ENCODE data around the gene ALDH3B1.

Gene ALDH3B1

GRCh38 chr11:68064926-68065325 is 54.8 kb downstream of the ALDH3B1 start (continued):
- no peak for TF ChIP-seq ZNF341 (tag by site-specific recombination; IDR thresholded peaks at IDR 0.05; ENCODE audit: low read depth)
- no peak for TF ChIP-seq ZNF658 (tag by site-specific recombination; IDR thresholded peaks at IDR 0.05)
- no peak for TF ChIP-seq ZNF10 (tag by site-specific recombination; IDR thresholded peaks at IDR 0.05)
- TF ChIP-seq ZNF121 (tag by site-specific recombination; IDR thresholded peaks at IDR 0.05): no peak
- no peak for TF ChIP-seq ZNF366 (tag by site-specific recombination; conservative IDR thresholded peaks at IDR 0.05)
- TF ChIP-seq, protein P1, sequence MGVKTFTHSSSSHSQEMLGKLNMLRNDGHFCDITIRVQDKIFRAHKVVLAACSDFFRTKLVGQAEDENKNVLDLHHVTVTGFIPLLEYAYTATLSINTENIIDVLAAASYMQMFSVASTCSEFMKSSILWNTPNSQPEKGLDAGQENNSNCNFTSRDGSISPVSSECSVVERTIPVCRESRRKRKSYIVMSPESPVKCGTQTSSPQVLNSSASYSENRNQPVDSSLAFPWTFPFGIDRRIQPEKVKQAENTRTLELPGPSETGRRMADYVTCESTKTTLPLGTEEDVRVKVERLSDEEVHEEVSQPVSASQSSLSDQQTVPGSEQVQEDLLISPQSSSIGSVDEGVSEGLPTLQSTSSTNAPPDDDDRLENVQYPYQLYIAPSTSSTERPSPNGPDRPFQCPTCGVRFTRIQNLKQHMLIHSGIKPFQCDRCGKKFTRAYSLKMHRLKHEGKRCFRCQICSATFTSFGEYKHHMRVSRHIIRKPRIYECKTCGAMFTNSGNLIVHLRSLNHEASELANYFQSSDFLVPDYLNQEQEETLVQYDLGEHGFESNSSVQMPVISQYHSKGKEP (tag by site-specific recombination; IDR thresholded peaks at IDR 0.05): no peak
- no peak for TF ChIP-seq ZNF404 (tag by site-specific recombination; IDR thresholded peaks at IDR 0.05)
- TF ChIP-seq YY2 (tag by site-specific recombination; IDR thresholded peaks at IDR 0.05): no peak

DNA sequence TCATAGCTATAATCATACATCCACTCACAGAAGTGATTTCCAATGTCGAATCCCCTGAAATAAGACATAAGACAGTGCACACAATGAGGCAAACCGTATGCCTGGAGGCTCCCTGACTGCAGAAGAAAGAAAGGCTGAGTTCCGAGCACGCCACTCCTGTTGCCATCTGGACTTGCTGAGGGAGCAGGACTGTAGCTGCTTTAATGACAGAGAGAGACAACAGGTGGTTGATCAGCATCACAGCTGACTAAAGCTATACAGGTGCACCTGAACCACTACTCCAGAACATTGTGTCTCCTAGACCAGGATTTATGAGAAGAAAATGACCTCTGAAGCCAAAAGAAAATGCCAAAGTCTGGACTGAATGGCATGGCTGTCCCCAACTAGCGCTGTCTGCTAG is 55.7 kb downstream of the ALDH3B1 start:
- Histone ChIP-seq H3K9me3 (ENCODE audit: control insufficient read depth, insufficient read depth, low read depth, low read length) (no peaks in the 10 kb centered on the region), H3K27ac (ENCODE audit: extremely low read depth, low read depth, low read length) (no peak overlapping the region), H3K4me3 (ENCODE audit: low read depth, low read length) (no peak overlapping the region), H3K4me1 (ENCODE audit: control insufficient read depth, insufficient read depth, low read length) (no peaks in the 10 kb centered on the region), H3K36me3 (ENCODE audit: control insufficient read depth in 2 of 2, insufficient read depth in 1 of 2, low read length in 2 of 2) (peaks cover 4 to 95% of the 10 kb centered on the region in 2 experiments; a peak in 2 of 3 replicates)
- POLR2A ChIA-PET: no interaction called here
- CTCF ChIA-PET: no interaction called here
- TF ChIP-seq, protein P2, sequence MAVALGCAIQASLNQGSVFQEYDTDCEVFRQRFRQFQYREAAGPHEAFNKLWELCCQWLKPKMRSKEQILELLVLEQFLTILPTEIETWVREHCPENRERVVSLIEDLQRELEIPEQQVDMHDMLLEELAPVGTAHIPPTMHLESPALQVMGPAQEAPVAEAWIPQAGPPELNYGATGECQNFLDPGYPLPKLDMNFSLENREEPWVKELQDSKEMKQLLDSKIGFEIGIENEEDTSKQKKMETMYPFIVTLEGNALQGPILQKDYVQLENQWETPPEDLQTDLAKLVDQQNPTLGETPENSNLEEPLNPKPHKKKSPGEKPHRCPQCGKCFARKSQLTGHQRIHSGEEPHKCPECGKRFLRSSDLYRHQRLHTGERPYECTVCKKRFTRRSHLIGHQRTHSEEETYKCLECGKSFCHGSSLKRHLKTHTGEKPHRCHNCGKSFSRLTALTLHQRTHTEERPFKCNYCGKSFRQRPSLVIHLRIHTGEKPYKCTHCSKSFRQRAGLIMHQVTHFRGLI (tag by site-specific recombination; IDR thresholded peaks at IDR 0.05): no peak
- TF ChIP-seq SCRT2 (tag by site-specific recombination; IDR thresholded peaks at IDR 0.05) (peak; percentile 70), ZNF501 (tag by site-specific recombination; IDR thresholded peaks at IDR 0.05) (no peak), ZNF707 (tag by site-specific recombination; IDR thresholded peaks at IDR 0.05) (no peak), ZNF132 (tag by site-specific recombination; IDR thresholded peaks at IDR 0.05; ENCODE audit: borderline replicate concordance) (no peak), ZNF48 (tag by site-specific recombination; IDR thresholded peaks at IDR 0.05) (no peak)

- H3K27ac ChIP-seq (ENCODE audit: extremely low read depth, low read depth, low read length): no peak overlapping the region
- POLR2A ChIA-PET: no interaction called here
- H3K4me3 ChIP-seq (ENCODE audit: low read depth, low read length): no peak overlapping the region
- no peak for TF ChIP-seq BCL11B (tag by site-specific recombination; IDR thresholded peaks at IDR 0.05; ENCODE audit: low read depth)
- peak; percentile 29; the same call in 1 of the 2 replicates for TF ChIP-seq ZIC2 (tag by site-specific recombination; IDR thresholded peaks at IDR 0.05)
- TF ChIP-seq GLIS1 (tag by site-specific recombination; IDR thresholded peaks at IDR 0.05): peak; percentile 51
- CTCF ChIA-PET: interaction anchor here (1.2 kb wide), 1 partner anchor 138 kb away, joined by 3 read pairs; no protein-coding TSS in a partner anchor
- H3K9me3 ChIP-seq (ENCODE audit: control insufficient read depth, insufficient read depth, low read depth, low read length): no peaks in the 10 kb centered on the region
- H3K4me1 ChIP-seq (ENCODE audit: control insufficient read depth, insufficient read depth, low read length): no peaks in the 10 kb centered on the region
- peaks cover 4 to 97% of the 10 kb centered on the region in 2 experiments; a peak in 2 of 3 replicates for H3K36me3 ChIP-seq (ENCODE audit: control insufficient read depth in 2 of 2, insufficient read depth in 1 of 2, low read length in 2 of 2)
Observed at GRCh38 chr11:68066742-68067141, 56.6 kb downstream of the ALDH3B1 start.

DNA sequence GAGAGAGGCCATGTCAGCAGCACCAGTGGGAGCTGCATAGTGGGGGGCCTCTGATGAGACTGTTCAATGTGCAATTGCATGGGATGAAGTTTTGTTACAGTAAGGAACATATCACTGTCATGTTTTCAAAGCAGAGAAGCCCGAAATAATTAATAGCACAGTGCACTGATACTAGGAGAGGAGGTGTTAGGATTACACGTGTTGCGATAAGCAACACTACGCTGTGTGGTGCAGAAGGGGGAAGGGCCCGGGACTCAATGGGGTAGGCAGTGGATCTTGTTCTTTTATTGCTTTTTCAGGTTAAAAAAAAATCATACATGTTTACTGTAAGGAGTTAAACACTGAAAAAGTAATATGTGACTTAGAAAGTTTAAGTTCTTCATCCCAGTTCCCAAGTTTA is 57.9 kb downstream of the ALDH3B1 start:
- H3K4me3 ChIP-seq (ENCODE audit: low read depth, low read length): no peak overlapping the region
- H3K4me1 ChIP-seq (ENCODE audit: control insufficient read depth, insufficient read depth, low read length): no peaks in the 10 kb centered on the region
- no peaks in the 10 kb centered on the region for H3K9me3 ChIP-seq (ENCODE audit: control insufficient read depth, insufficient read depth, low read depth, low read length)
- H3K36me3 ChIP-seq (ENCODE audit: control insufficient read depth in 2 of 2, insufficient read depth in 1 of 2, low read length in 2 of 2): peaks cover 4 to 90% of the 10 kb centered on the region in 2 experiments; a peak in 2 of 3 replicates
- POLR2A ChIA-PET: no interaction called here
- CTCF ChIA-PET: no interaction called here
- H3K27ac ChIP-seq (ENCODE audit: extremely low read depth, low read depth, low read length): no peak overlapping the region
- TF ChIP-seq ZNF488 (tag by site-specific recombination; IDR thresholded peaks at IDR 0.05) (no peak), ZNF843 (tag by site-specific recombination; IDR thresholded peaks at IDR 0.05) (no peak), BCL11A (tag by site-specific recombination; IDR thresholded peaks at IDR 0.05; ENCODE audit: low read depth) (no peak), OSR2 (tag by site-specific recombination; IDR thresholded peaks at IDR 0.05) (no peak), SETDB1 (IDR thresholded peaks at IDR 0.05; ENCODE audit: insufficient read length, low read length) (no peak), ZNF157 (tag by site-specific recombination; IDR thresholded peaks at IDR 0.05) (no peak), ZNF366 (tag by site-specific recombination; conservative IDR thresholded peaks at IDR 0.05) (no peak), ZNF561 (tag by site-specific recombination; IDR thresholded peaks at IDR 0.05; ENCODE audit: borderline replicate concordance) (no peak), BCL11B (tag by site-specific recombination; IDR thresholded peaks at IDR 0.05; ENCODE audit: low read depth) (no peak)
- TF ChIP-seq, protein P3, sequence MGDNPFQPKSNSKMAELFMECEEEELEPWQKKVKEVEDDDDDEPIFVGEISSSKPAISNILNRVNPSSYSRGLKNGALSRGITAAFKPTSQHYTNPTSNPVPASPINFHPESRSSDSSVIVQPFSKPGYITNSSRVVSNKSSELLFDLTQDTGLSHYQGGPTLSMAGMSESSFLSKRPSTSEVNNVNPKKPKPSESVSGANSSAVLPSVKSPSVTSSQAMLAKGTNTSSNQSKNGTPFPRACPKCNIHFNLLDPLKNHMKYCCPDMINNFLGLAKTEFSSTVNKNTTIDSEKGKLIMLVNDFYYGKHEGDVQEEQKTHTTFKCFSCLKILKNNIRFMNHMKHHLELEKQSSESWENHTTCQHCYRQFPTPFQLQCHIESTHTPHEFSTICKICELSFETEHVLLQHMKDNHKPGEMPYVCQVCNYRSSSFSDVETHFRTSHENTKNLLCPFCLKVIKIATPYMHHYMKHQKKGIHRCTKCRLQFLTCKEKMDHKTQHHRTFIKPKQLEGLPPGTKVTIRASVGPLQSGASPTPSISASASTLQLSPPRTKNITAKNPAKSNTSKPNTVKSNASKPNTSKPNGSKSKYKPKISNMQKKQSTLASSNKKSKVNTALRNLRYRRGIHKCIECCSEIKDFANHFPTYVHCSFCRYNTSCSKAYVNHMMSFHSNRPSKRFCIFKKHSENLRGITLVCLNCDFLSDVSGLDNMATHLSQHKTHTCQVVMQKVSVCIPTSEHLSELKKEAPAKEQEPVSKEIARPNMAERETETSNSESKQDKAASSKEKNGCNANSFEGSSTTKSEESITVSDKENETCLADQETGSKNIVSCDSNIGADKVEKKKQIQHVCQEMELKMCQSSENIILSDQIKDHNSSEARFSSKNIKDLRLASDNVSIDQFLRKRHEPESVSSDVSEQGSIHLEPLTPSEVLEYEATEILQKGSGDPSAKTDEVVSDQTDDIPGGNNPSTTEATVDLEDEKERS (tag by site-specific recombination; IDR thresholded peaks at IDR 0.05): no peak
